GM18870 (cell line): ENCODE data around the gene CSNK1A1L.
"Not testable (repeated sequence)": the region's sequence is repeated elsewhere in the genome, so short reads cannot be mapped to it uniquely, and the experiment has no call there.

Experiments
- ATAC-seq: cut with Tn5 transposase; IDR thresholded peaks from one replicate; pipeline ENCODE4 v1.9.1; 2021; ENCODE audit warnings: moderate library complexity; ENCODE audit not compliant: unreplicated experiment

Gene CSNK1A1L

DNA sequence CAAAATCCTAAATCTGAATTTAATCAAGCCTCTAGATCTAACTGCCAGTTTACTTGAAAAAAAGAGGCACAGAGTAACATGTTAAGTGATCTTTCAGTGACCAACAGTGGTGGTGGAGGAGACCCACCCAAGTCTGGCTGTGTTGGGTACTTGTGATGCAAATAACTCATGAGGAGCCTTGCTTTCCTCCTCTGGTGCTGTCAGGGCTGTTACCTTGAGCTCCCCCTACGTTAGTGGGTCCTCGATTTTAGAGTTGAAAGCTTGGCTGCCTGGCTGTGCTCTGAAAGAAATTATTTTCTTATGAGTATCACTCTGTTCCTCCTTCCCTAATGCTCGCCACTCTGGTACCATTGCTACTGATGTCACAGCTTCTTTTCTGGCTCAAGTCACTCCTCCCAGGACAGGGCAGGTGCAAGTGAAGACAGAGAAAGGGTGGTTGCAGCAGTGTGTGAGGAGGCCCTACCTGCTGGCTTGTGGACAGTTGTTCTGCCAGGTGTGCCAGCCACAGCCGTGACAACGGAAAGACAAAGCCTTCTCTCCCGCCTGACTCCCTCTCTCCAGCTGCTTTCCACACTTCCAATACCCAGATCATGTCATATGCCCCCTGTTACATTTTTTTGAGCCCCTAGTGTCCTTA lies 39.5 kb downstream of the CSNK1A1L start:
- no peak for ATAC-seq

DNA sequence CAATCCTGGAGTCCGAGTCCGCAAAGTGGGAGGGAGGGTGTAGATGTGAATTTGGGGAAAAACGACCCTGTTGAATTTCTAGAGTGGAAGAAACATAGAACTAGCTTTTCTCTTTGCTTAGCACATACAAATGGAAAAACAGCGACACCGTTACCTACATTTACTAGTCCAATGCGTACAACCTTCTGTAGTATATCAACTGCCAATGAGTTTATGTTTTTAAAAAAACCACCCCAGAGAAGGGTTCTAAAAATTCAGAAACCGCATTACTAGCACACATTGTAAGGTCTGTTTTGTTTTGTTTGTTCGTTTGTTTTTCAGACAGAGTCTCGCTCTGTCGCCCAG lies 45.6 kb downstream of the CSNK1A1L start:
- peak; percentile 32 for ATAC-seq

DNA sequence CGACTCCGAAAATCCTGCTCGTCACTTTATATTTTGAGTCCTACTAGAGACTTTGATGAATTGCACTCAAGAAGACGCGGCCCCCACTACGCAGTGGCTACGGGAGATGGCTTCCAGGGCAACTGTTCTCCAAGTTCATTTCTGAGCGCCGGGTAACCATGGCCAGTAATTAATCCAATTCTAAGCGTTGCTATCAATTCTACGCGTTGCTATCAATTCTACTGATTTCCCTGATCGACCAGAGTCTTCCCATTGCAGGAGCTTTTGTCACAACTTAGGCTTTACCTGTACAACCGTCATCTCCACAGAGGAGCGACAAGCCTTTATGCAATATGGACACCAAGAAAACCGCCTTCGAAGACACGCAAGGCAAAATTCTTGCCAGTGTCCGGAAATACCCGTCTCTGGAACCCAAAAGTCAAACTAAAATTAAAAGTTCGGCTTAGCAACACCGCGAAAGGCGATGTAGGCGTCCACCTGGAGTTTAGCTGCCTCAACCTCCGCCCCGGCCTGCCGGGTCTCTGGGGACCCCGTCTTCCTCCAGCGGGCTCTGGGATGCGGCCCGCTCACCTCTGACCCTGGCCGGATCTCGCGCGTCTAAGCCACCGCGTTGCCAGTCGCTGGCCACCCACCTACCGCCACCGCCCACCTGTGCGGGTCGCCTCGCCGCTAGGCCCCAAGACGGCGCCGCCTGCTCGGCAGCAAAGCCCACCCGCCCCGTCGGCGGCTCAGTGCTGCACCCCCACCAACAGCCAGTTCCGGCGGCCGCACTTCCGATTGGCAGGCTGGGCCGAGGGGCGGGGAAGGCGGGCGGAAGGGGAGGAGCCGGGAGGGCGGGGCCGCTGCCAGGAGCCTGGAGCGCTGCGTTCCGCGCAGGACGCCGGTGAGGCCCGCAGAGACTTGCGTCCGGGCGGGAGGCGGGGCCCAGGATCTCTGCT lies 46.3 kb downstream of the CSNK1A1L start, which contains the start of gene SUPT20H:
Gene SUPT20H (minus strand): TSS at position 779 of the 938 bp plus-strand sequence. CDS start 8,198 bp downstream, outside the sequence.
- ATAC-seq, result peak; percentile 77

DNA sequence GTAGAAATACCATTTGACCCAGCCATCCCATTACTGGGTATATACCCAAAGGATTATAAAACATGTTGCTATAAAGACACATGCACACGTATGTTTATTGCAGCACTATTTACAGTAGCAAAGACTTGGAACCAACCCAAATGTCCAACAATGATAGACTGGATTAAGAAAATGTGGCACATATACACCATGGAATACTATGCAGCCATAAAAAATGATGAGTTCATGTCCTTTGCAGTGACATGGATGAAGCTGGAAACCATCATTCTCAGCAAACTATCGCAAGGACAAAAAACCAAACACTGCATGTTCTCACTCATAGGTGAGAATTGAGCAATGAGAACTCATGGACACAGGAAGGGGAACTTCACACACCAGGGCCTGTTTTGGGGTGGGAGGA lies 49.2 kb downstream of the CSNK1A1L start:
- not testable (repeated sequence) for ATAC-seq
